WTC11 (cell line): ENCODE measurements around the gene TAF3. TPM values are rescaled to one million over a fixed set of nuclear protein-coding genes. Genes with fewer than 3 reads are reported as not detected.

Source experiments
- ATAC-seq: fragments of 200-7000 bp; cut with Tn5 transposase; 2 replicates; pipeline ENCODE4 v1.10.0; 2021; ENCODE audit warnings: mild to moderate bottlenecking, moderate library complexity
- CTCF ChIA-PET: fragments of 300-600 bp; sonication (Branson Sonifier 250); formaldehyde crosslinking; loops from one replicate; lab custom pipeline; 2021; ENCODE audit warnings: antibody characterized with exemption; lab: Charles Lee
- POLR2A ChIA-PET: fragments of 350-600 bp; sonication (Branson Sonifier 250); formaldehyde crosslinking; loops from one replicate; lab custom pipeline; 2021; ENCODE audit warnings: antibody characterized with exemption; lab: Charles Lee
- DNase-seq: peaks from one replicate; pipeline ENCODE4 v3.0.0; 2021; ENCODE audit warnings: low spot score
- H3K27ac Mint-ChIP-seq: 2 replicates; pipeline ENCODE4 v1.8.0; 2021; ENCODE audit warnings: mixed read lengths
- H3K27me3 Mint-ChIP-seq: 2 replicates; pipeline ENCODE4 v1.8.0; 2021; ENCODE audit warnings: low read depth, mild to moderate bottlenecking, moderate library complexity, mixed read lengths
- H3K36me3 Mint-ChIP-seq: 2 replicates; pipeline ENCODE4 v1.8.0; 2021; ENCODE audit warnings: mixed read lengths
- H3K4me1 Mint-ChIP-seq: 2 replicates; pipeline ENCODE4 v1.8.0; 2022; ENCODE audit warnings: mixed read lengths
- H3K4me3 Mint-ChIP-seq: 2 replicates; pipeline ENCODE4 v1.8.0; 2021; ENCODE audit warnings: mild to moderate bottlenecking, moderate library complexity, mixed read lengths
- H3K9me3 Mint-ChIP-seq: 2 replicates; pipeline ENCODE4 v1.8.0; 2021; ENCODE audit warnings: mixed read lengths
- CREM ChIP-seq: sonication (generic); formaldehyde crosslinking; IDR thresholded peaks from 2 replicates; pipeline ENCODE4 v1.8.1; 2022; ENCODE audit warnings: mild to moderate bottlenecking, missing genetic modification reagents, moderate library complexity
- ELF4 ChIP-seq: sonication (generic); formaldehyde crosslinking; IDR thresholded peaks from 2 replicates; pipeline ENCODE4 v1.8.1; 2022; ENCODE audit warnings: low read depth, mild to moderate bottlenecking, moderate library complexity, missing genetic modification reagents
- ESRRA ChIP-seq: sonication (generic); formaldehyde crosslinking; IDR thresholded peaks from 2 replicates; pipeline ENCODE4 v1.8.1; 2022; ENCODE audit warnings: mild to moderate bottlenecking, missing genetic modification reagents, borderline replicate concordance
- ETV6 ChIP-seq: sonication (generic); formaldehyde crosslinking; IDR thresholded peaks from 2 replicates; pipeline ENCODE4 v1.8.1; 2022; ENCODE audit warnings: mild to moderate bottlenecking, missing genetic modification reagents
- HMGXB4 ChIP-seq: sonication (generic); formaldehyde crosslinking; IDR thresholded peaks from 2 replicates; pipeline ENCODE4 v1.8.1; 2023; ENCODE audit warnings: mild to moderate bottlenecking, moderate library complexity, missing genetic modification reagents
- NFYB ChIP-seq: sonication (generic); formaldehyde crosslinking; conservative IDR thresholded peaks from 2 replicates; pipeline ENCODE4 v1.8.0; 2022; ENCODE audit warnings: low read depth, missing genetic modification reagents
- NR1H2 ChIP-seq: sonication (generic); formaldehyde crosslinking; IDR thresholded peaks from 2 replicates; pipeline ENCODE4 v1.9.0; 2021; ENCODE audit warnings: mild to moderate bottlenecking, moderate library complexity, missing genetic modification reagents
- RELA ChIP-seq: sonication (generic); formaldehyde crosslinking; IDR thresholded peaks from 2 replicates; pipeline ENCODE4 v1.8.1; 2022; ENCODE audit warnings: missing genetic modification reagents, mild to moderate bottlenecking, borderline replicate concordance
- SOX15 ChIP-seq: fragments of 250-450 bp; sonication (Bioruptor Pico); IDR thresholded peaks from 2 replicates; pipeline ENCODE4 v1.9.0; 2021; ENCODE audit warnings: mild to moderate bottlenecking
- STAT6 ChIP-seq: sonication (generic); formaldehyde crosslinking; conservative IDR thresholded peaks from 2 replicates; pipeline ENCODE4 v1.8.1; 2023; ENCODE audit warnings: mild to moderate bottlenecking, low read depth, missing genetic modification reagents, moderate library complexity
- TP53 ChIP-seq: sonication (generic); formaldehyde crosslinking; IDR thresholded peaks from 2 replicates; pipeline ENCODE4 v1.8.1; 2023; ENCODE audit warnings: mild to moderate bottlenecking, missing genetic modification reagents
- ZNF121 ChIP-seq: sonication (generic); formaldehyde crosslinking; IDR thresholded peaks from 2 replicates; pipeline ENCODE4 v1.8.0; 2023; ENCODE audit warnings: missing genetic modification reagents
- ZNF263 ChIP-seq: sonication (generic); formaldehyde crosslinking; IDR thresholded peaks from 2 replicates; pipeline ENCODE4 v1.8.1; 2022; ENCODE audit warnings: low read depth, mild to moderate bottlenecking, moderate library complexity, missing genetic modification reagents
- ZNF425 ChIP-seq: fragments of 250-450 bp; sonication (Bioruptor Pico); conservative IDR thresholded peaks from 2 replicates; pipeline ENCODE4 v1.9.0; 2021; ENCODE audit warnings: mild to moderate bottlenecking
- total RNA-seq: library from RNA; stranded (reverse); gene quantifications from 3 replicates; pipeline ENCODE4 v1.2.3, GENCODE V29; 2021
- TF ChIP-seq, protein P1 (sequence below): fragments of 250-450 bp; sonication (Bioruptor Pico); IDR thresholded peaks from 2 replicates; pipeline ENCODE4 v1.9.0; 2021; ENCODE audit warnings: mild to moderate bottlenecking
- TF ChIP-seq, protein P2 (sequence below): sonication (generic); formaldehyde crosslinking; IDR thresholded peaks from 2 replicates; pipeline ENCODE4 v1.8.1; 2022; ENCODE audit warnings: low read depth, mild to moderate bottlenecking, moderate library complexity, missing genetic modification reagents, borderline replicate concordance
- TF ChIP-seq, protein P3 (sequence below): sonication (generic); formaldehyde crosslinking; IDR thresholded peaks from 2 replicates; pipeline ENCODE4 v1.8.0; 2022; ENCODE audit warnings: missing genetic modification reagents
- TF ChIP-seq, protein P4 (sequence below): sonication (generic); formaldehyde crosslinking; IDR thresholded peaks from 2 replicates; pipeline ENCODE4 v1.8.1; 2023; ENCODE audit warnings: mild to moderate bottlenecking, missing genetic modification reagents

TAF3 gene
- total RNA-seq, 1 experiment from 2014 or later = 8.9 TPM

- DNase-seq = no peak
- CTCF ChIA-PET = no interaction called here
- H3K36me3 Mint-ChIP-seq = peaks cover 78% of the 10 kb centered on the region
- no peaks in the 10 kb centered on the region for H3K27me3 Mint-ChIP-seq
- H3K4me1 Mint-ChIP-seq = no peaks in the 10 kb centered on the region
- no peak overlapping the region for H3K27ac Mint-ChIP-seq
- H3K9me3 Mint-ChIP-seq = no peaks in the 10 kb centered on the region
- no peak for ATAC-seq
- H3K4me3 Mint-ChIP-seq = no peak overlapping the region
- POLR2A ChIA-PET = no interaction called here
- TF ChIP-seq ETV6 (CRISPR knock-in tag) = no peak
- no peak for TF ChIP-seq ZNF121 (CRISPR knock-in tag)
- TF ChIP-seq ELF4 (CRISPR knock-in tag) = no peak
- TF ChIP-seq STAT6 (CRISPR knock-in tag) = no peak
- TF ChIP-seq, protein P1, sequence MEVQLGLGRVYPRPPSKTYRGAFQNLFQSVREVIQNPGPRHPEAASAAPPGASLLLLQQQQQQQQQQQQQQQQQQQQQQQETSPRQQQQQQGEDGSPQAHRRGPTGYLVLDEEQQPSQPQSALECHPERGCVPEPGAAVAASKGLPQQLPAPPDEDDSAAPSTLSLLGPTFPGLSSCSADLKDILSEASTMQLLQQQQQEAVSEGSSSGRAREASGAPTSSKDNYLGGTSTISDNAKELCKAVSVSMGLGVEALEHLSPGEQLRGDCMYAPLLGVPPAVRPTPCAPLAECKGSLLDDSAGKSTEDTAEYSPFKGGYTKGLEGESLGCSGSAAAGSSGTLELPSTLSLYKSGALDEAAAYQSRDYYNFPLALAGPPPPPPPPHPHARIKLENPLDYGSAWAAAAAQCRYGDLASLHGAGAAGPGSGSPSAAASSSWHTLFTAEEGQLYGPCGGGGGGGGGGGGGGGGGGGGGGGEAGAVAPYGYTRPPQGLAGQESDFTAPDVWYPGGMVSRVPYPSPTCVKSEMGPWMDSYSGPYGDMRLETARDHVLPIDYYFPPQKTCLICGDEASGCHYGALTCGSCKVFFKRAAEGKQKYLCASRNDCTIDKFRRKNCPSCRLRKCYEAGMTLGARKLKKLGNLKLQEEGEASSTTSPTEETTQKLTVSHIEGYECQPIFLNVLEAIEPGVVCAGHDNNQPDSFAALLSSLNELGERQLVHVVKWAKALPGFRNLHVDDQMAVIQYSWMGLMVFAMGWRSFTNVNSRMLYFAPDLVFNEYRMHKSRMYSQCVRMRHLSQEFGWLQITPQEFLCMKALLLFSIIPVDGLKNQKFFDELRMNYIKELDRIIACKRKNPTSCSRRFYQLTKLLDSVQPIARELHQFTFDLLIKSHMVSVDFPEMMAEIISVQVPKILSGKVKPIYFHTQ = no peak
- no peak for TF ChIP-seq ZNF263
- TF ChIP-seq HMGXB4 (CRISPR knock-in tag) = no peak
- TF ChIP-seq CREM (CRISPR knock-in tag) = no peak
- TF ChIP-seq ESRRA (CRISPR knock-in tag) = no peak
- no peak for TF ChIP-seq NR1H2 (CRISPR knock-in tag)
- TF ChIP-seq NFYB (CRISPR knock-in tag) = no peak
- TF ChIP-seq, protein P2, sequence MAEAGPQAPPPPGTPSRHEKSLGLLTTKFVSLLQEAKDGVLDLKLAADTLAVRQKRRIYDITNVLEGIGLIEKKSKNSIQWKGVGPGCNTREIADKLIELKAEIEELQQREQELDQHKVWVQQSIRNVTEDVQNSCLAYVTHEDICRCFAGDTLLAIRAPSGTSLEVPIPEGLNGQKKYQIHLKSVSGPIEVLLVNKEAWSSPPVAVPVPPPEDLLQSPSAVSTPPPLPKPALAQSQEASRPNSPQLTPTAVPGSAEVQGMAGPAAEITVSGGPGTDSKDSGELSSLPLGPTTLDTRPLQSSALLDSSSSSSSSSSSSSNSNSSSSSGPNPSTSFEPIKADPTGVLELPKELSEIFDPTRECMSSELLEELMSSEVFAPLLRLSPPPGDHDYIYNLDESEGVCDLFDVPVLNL (CRISPR knock-in tag) = no peak
- TF ChIP-seq, protein P3, sequence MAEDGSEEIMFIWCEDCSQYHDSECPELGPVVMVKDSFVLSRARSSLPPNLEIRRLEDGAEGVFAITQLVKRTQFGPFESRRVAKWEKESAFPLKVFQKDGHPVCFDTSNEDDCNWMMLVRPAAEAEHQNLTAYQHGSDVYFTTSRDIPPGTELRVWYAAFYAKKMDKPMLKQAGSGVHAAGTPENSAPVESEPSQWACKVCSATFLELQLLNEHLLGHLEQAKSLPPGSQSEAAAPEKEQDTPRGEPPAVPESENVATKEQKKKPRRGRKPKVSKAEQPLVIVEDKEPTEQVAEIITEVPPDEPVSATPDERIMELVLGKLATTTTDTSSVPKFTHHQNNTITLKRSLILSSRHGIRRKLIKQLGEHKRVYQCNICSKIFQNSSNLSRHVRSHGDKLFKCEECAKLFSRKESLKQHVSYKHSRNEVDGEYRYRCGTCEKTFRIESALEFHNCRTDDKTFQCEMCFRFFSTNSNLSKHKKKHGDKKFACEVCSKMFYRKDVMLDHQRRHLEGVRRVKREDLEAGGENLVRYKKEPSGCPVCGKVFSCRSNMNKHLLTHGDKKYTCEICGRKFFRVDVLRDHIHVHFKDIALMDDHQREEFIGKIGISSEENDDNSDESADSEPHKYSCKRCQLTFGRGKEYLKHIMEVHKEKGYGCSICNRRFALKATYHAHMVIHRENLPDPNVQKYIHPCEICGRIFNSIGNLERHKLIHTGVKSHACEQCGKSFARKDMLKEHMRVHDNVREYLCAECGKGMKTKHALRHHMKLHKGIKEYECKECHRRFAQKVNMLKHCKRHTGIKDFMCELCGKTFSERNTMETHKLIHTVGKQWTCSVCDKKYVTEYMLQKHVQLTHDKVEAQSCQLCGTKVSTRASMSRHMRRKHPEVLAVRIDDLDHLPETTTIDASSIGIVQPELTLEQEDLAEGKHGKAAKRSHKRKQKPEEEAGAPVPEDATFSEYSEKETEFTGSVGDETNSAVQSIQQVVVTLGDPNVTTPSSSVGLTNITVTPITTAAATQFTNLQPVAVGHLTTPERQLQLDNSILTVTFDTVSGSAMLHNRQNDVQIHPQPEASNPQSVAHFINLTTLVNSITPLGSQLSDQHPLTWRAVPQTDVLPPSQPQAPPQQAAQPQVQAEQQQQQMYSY (CRISPR knock-in tag) = no peak
- TF ChIP-seq SOX15 (CRISPR knock-in tag) = no peak
- TF ChIP-seq RELA (CRISPR knock-in tag) = no peak
- TF ChIP-seq ZNF425 (CRISPR knock-in tag) = no peak
- TF ChIP-seq TP53 (CRISPR knock-in tag) = no peak
- TF ChIP-seq, protein P4, sequence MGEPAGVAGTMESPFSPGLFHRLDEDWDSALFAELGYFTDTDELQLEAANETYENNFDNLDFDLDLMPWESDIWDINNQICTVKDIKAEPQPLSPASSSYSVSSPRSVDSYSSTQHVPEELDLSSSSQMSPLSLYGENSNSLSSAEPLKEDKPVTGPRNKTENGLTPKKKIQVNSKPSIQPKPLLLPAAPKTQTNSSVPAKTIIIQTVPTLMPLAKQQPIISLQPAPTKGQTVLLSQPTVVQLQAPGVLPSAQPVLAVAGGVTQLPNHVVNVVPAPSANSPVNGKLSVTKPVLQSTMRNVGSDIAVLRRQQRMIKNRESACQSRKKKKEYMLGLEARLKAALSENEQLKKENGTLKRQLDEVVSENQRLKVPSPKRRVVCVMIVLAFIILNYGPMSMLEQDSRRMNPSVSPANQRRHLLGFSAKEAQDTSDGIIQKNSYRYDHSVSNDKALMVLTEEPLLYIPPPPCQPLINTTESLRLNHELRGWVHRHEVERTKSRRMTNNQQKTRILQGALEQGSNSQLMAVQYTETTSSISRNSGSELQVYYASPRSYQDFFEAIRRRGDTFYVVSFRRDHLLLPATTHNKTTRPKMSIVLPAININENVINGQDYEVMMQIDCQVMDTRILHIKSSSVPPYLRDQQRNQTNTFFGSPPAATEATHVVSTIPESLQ = no peak
These were observed 15.7 kb upstream of the TAF3 start for GRCh38 chr10:7802606-7803005.
